GM23248 (cell line): ENCODE results near the gene CFAP299. TPM values are rescaled to one million over a fixed set of nuclear protein-coding genes. Genes with fewer than 3 reads are reported as not detected.
A peak's percentile ranks its signal among the peaks of the same experiment; 100 is the strongest.

Experiments
- DNase-seq: peaks from one replicate; pipeline ENCODE4 v3.0.0-alpha.2; 2015
- H2AFZ ChIP-seq: fragments of 200-600 bp; sonication (generic); 2 replicates; pipeline ENCODE4 v1.6.1; 2016; ENCODE audit warnings: antibody characterized with exemption
- H3F3A ChIP-seq: fragments of 200-600 bp; sonication (generic); 2 replicates; pipeline ENCODE4 v1.6.1; 2016; ENCODE audit warnings: mild to moderate bottlenecking, antibody characterized with exemption, mixed run types; ENCODE audit not compliant: insufficient read depth
- H3K27ac ChIP-seq: fragments of 200-600 bp; sonication (generic); 2 replicates; pipeline ENCODE4 v1.5.1; 2016; ENCODE audit warnings: mild to moderate bottlenecking
- H3K27me3 ChIP-seq: fragments of 200-600 bp; sonication (generic); replicated peaks from 2 replicates; pipeline ENCODE4 v1.6.1; 2016; ENCODE audit warnings: mild to moderate bottlenecking; ENCODE audit not compliant: insufficient read depth
- H3K36me3 ChIP-seq: fragments of 200-600 bp; sonication (generic); 2 replicates; pipeline ENCODE4 v1.6.1; 2016; ENCODE audit warnings: low read depth, mild to moderate bottlenecking
- H3K4me1 ChIP-seq: fragments of 200-600 bp; sonication (generic); 2 replicates; pipeline ENCODE4 v1.6.1; 2016; ENCODE audit warnings: mild to moderate bottlenecking; ENCODE audit not compliant: insufficient read depth
- H3K4me2 ChIP-seq: fragments of 200-600 bp; sonication (generic); one replicate; pipeline ENCODE4 v1.6.1; 2016; ENCODE audit warnings: mild to moderate bottlenecking; ENCODE audit not compliant: unreplicated experiment
- H3K4me3 ChIP-seq: fragments of 200-600 bp; sonication (generic); 2 replicates; pipeline ENCODE4 v1.5.1; 2016; ENCODE audit warnings: mild to moderate bottlenecking
- H3K79me2 ChIP-seq: fragments of 200-600 bp; sonication (generic); 2 replicates; pipeline ENCODE4 v1.6.1; 2016; ENCODE audit warnings: mild to moderate bottlenecking; ENCODE audit not compliant: insufficient read depth
- H3K9ac ChIP-seq: fragments of 200-600 bp; sonication (generic); 2 replicates; pipeline ENCODE4 v1.6.1; 2016; ENCODE audit warnings: mild to moderate bottlenecking
- H3K9me2 ChIP-seq: fragments of 200-600 bp; sonication (generic); 2 replicates; pipeline ENCODE4 v1.6.1; 2016; ENCODE audit warnings: mixed run types, mild to moderate bottlenecking, moderate library complexity; ENCODE audit not compliant: insufficient read depth
- H3K9me3 ChIP-seq: fragments of 200-600 bp; sonication (generic); one replicate; pipeline ENCODE4 v1.6.1; 2017; ENCODE audit warnings: low read depth
- H4K20me1 ChIP-seq: fragments of 200-600 bp; sonication (generic); 2 replicates; pipeline ENCODE4 v1.6.0; 2016; ENCODE audit not compliant: insufficient read depth
- EZH2 ChIP-seq: fragments of 200-600 bp; sonication (generic); IDR thresholded peaks from 2 replicates; pipeline ENCODE4 v1.6.1; 2018; ENCODE audit warnings: antibody characterized with exemption, mild to moderate bottlenecking; ENCODE audit not compliant: insufficient read depth, poor library complexity, severe bottlenecking
- EZH2phosphoT487 ChIP-seq: fragments of 200-600 bp; sonication (generic); IDR thresholded peaks from 2 replicates; pipeline ENCODE4 v1.6.1; 2018; ENCODE audit warnings: antibody characterized with exemption, moderate library complexity, mild to moderate bottlenecking, low read depth; ENCODE audit not compliant: insufficient read depth
- WGBS, 2 experiments: methylation state at CpG; one replicate each; pipeline ENCODE4 v1.1.6; 2015 to 2017; ENCODE audit warnings: low lambda C conversion rate in 2 of 2, low coverage in 1 of 2; ENCODE audit errors: missing lambda C conversion rate in 2 of 2; 5-methylcytosine and 5-hydroxymethylcytosine counted together
- in situ Hi-C: fragments of 300-500 bp; cut with MboI; formaldehyde crosslinking; loops from 2 replicates; pipeline ENCODE4 v1.15.0; 2020
- polyA plus RNA-seq: library from polyadenylated mRNA; unstranded; fragments of >200 nt; fragmentation: Nextera tagmentation; extraction: Ambion mirVana; gene quantifications from 2 replicates; pipeline ENCODE4 v1.2.1, GENCODE V29; 2016
- total RNA-seq: library from RNA; depleted of rRNA; stranded (reverse); fragments of >200 nt; shearing (Covaris generic); gene quantifications from 2 replicates; pipeline ENCODE4 v1.2.3, GENCODE V29; 2014

The CFAP299 gene
- total and polyA plus RNA-seq, 2 experiments from 2014 or later: 1.0 to 1.1 TPM

DNA sequence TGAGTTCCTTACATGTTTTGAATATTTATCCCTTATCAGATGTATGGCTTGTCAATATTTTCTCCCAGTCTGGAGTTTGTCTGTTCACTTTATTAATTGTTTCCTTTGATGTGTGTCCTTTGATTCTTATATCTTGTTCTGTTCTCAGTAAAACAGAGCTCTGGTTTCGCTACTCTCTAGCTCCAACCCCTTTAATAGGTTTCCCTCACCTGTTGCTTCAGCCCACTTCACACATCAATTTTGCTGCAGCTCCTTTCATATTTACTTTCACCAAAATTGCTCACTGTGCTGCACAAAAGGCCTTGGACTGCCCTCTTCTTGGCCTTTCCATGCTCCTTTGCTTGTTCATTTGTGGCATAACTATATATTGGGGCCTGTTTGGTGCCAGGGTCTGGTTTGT lies 85.1 kb downstream of the CFAP299 start:
- Histone ChIP-seq H3K36me3 (no peaks in the 10 kb centered on the region), H3K79me2 (no peaks in the 10 kb centered on the region), H3K9me2 (no peaks in the 10 kb centered on the region), H3F3A (no peaks in the 10 kb centered on the region), H3K4me2 (no peak overlapping the region), H3K27me3 (no peaks in the 10 kb centered on the region), H3K27ac (no peak overlapping the region), H3K4me3 (no peak overlapping the region), H2AFZ (no peak overlapping the region), H3K9me3 (no peaks in the 10 kb centered on the region), H4K20me1 (no peaks in the 10 kb centered on the region), H3K4me1 (no peaks in the 10 kb centered on the region), H3K9ac (no peak overlapping the region)
- no peak for DNase-seq
- in situ Hi-C loops: no loop called here
- no peak for TF ChIP-seq EZH2
- TF ChIP-seq EZH2phosphoT487: no peak
- WGBS, 2 experiments: 88 to 100% methylated on average over 1 of the region's 1 CpG

DNA sequence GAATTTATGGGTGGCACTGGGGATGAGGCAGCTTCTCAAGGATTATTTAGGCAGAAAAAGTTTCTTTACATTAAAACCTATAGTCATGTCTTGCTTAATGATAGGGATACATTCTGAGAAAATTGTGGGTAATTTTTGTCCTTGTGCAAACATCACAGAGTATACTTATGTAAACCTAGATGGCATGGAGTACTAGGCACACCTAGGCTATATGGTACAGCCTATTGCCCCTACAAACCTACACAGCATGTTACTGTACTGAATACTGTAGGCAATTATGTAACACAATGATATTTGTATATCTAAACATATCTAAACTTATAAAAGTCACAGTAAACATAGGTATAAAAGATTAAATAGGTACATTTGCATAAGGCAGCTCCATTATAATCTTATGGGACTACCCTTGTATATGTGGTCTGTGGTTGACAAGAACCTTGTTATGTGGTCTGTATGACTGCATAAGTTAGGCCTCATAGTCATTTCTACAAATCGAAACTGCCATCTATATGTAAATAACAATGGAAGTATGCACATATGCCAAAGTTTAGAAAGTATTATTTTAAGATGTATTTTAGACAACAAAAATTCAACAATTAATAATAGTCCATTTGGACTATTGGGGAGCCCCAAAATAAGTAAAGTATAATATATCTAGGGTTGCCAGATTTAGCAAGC lies 87.3 kb downstream of the CFAP299 start:
- Histone ChIP-seq H3K36me3 (no peaks in the 10 kb centered on the region), H3K79me2 (no peaks in the 10 kb centered on the region), H3K4me2 (no peak overlapping the region), H3K9ac (no peak overlapping the region), H3F3A (no peaks in the 10 kb centered on the region), H3K4me1 (no peaks in the 10 kb centered on the region), H3K4me3 (no peak overlapping the region), H3K27ac (no peak overlapping the region), H2AFZ (no peak overlapping the region), H3K9me2 (no peaks in the 10 kb centered on the region), H3K9me3 (no peaks in the 10 kb centered on the region), H4K20me1 (no peaks in the 10 kb centered on the region), H3K27me3 (no peaks in the 10 kb centered on the region)
- in situ Hi-C loops: no loop called here
- TF ChIP-seq EZH2phosphoT487 (no peak), EZH2 (no peak)
- 88 to 94% methylated on average over 1 of the region's 1 CpG for WGBS, 2 experiments
- no peak for DNase-seq

DNA sequence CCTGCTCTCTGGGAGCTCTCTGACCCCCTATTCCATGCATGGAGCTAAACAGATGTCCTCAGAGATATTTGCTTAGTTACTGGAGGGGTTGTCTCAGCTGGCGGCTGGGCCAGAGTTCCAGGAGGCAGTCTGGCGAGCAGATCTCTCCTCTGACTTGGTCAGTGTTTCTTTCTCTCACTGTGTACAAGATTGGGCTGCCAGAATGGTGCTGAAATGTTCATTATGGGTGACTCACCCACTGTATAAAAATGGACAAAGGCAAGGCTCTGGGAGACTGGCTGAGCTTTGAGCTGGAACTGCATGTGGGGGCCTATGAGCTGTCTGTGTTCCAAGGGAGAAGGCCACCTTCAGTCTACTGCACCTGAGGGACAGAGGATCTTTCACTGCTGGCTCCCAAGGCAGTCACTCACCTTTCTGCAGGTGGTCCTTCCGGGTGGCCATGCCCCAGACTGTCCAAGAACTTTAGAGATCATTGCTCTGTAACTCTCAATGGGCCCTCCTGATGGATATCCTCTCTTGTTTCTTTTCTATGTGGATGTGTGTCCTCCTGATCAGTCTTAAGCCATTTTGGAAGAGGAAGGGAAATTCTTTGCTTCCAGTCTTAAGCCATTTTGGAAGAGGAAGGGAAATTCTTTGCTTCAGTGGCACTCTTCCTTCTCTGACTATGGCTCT lies 88.2 kb downstream of the CFAP299 start:
- in situ Hi-C loops: no loop called here
- Histone ChIP-seq H3K9me2 (no peaks in the 10 kb centered on the region), H3K9me3 (no peaks in the 10 kb centered on the region), H3F3A (no peaks in the 10 kb centered on the region), H4K20me1 (no peaks in the 10 kb centered on the region), H3K9ac (no peak overlapping the region), H2AFZ (no peak overlapping the region), H3K79me2 (no peaks in the 10 kb centered on the region), H3K4me1 (no peaks in the 10 kb centered on the region), H3K36me3 (no peaks in the 10 kb centered on the region), H3K27ac (no peak overlapping the region), H3K4me2 (no peak overlapping the region), H3K4me3 (no peak overlapping the region), H3K27me3 (no peaks in the 10 kb centered on the region)
- TF ChIP-seq EZH2phosphoT487 (no peak), EZH2 (no peak)
- 89 to 91% methylated on average over 3 of the region's 3 CpGs for WGBS, 2 experiments
- DNase-seq: peak; percentile 3

DNA sequence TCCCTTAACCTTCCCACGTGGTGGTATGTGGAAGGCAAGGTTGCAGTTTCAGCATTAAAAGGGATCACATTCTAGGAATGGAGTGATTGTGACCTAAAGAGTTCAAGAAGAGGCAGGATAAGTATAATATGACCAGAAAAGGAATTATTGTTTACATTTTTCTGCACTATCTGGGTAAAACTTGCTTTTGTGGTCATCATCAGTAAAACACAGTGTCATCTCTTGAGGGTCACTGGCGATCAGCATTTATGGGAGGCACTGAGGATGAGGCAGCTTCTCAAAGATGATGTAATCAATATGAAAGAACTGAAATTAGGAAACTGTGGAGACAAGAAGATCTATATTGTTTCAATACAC lies 88.7 kb downstream of the CFAP299 start:
- Histone ChIP-seq H3K79me2 (no peaks in the 10 kb centered on the region), H4K20me1 (no peaks in the 10 kb centered on the region)

More for the DNA sequence above, 88.7 kb downstream of the CFAP299 start:
- 73 to 75% methylated on average over 2 of the region's 2 CpGs for WGBS, 2 experiments
- no peaks in the 10 kb centered on the region for H3K4me1 ChIP-seq
- H3K4me2 ChIP-seq: no peak overlapping the region
- in situ Hi-C loops: no loop called here
- TF ChIP-seq EZH2phosphoT487 (no peak), EZH2 (no peak)
- H2AFZ ChIP-seq: no peak overlapping the region
- no peak overlapping the region for H3K9ac ChIP-seq
- no peak overlapping the region for H3K4me3 ChIP-seq
- no peak overlapping the region for H3K27ac ChIP-seq
- H3F3A ChIP-seq: no peaks in the 10 kb centered on the region
- DNase-seq: no peak
- H3K9me2 ChIP-seq: no peaks in the 10 kb centered on the region
- H3K27me3 ChIP-seq: no peaks in the 10 kb centered on the region
- H3K9me3 ChIP-seq: no peaks in the 10 kb centered on the region
- no peaks in the 10 kb centered on the region for H3K36me3 ChIP-seq
